Effector memory CD4-positive, alpha-beta T cell (primary cell): ENCODE data around the gene SLX1B.
"Not testable (repeated sequence)": the region's sequence is repeated elsewhere in the genome, so short reads cannot be mapped to it uniquely, and the experiment has no call there.

ENCODE experiments used
- DNase-seq, 3 donors: peaks; one replicate each; pipeline ENCODE4 v3.0.0-alpha.2; 2020
- H3K27ac ChIP-seq: 2 replicates; pipeline ENCODE4 v1.7.0; 2013; ENCODE audit warnings: mild to moderate bottlenecking, low read length, moderate library complexity; ENCODE audit not compliant: insufficient read depth, poor library complexity, severe bottlenecking
- H3K27me3 ChIP-seq: replicated peaks from 2 replicates; pipeline ENCODE4 v1.7.0; 2013; ENCODE audit warnings: mild to moderate bottlenecking, low read length; ENCODE audit not compliant: insufficient read depth, control insufficient read depth, poor library complexity, severe bottlenecking
- H3K36me3 ChIP-seq: 2 replicates; pipeline ENCODE4 v1.7.0; 2013; ENCODE audit warnings: mild to moderate bottlenecking, low read length, moderate library complexity; ENCODE audit not compliant: control insufficient read depth, insufficient read depth
- H3K4me1 ChIP-seq: 2 replicates; pipeline ENCODE4 v1.7.0; 2013; ENCODE audit warnings: low read length, mild to moderate bottlenecking; ENCODE audit not compliant: control insufficient read depth, insufficient read depth, poor library complexity, severe bottlenecking
- H3K4me3 ChIP-seq: 2 replicates; pipeline ENCODE4 v1.7.0; 2013; ENCODE audit warnings: low read length, low read depth, mild to moderate bottlenecking; ENCODE audit not compliant: insufficient read depth, poor library complexity, severe bottlenecking
- H3K9me3 ChIP-seq: 2 replicates; pipeline ENCODE4 v1.7.0; 2013; ENCODE audit warnings: mild to moderate bottlenecking, low read length, moderate library complexity; ENCODE audit not compliant: control insufficient read depth
- total RNA-seq, 3 donors: gene quantifications; one replicate each; lab custom pipeline; 2026; lab: John Stamatoyannopoulos, UW

SLX1B gene
- 0 to 0.26 (median 0) reads per million in 3 donors for total RNA-seq

- not testable (repeated sequence) for H3K27me3 ChIP-seq, H3K27ac ChIP-seq, DNase-seq, H3K4me1 ChIP-seq, H3K9me3 ChIP-seq, H3K36me3 ChIP-seq, H3K4me3 ChIP-seq
Observed at GRCh38 chr16:29454269-29454668, at the start of gene SLX1B, which contains the start of gene BOLA2. Gene SLX1B (plus strand): TSS chr16:29454533. Gene BOLA2 (minus strand): TSS chr16:29454351. CDS start chr16:29454253, 98 bp downstream.

- H3K36me3 ChIP-seq, H3K27me3 ChIP-seq, H3K4me3 ChIP-seq, H3K9me3 ChIP-seq, H3K27ac ChIP-seq, H3K4me1 ChIP-seq, DNase-seq: not testable (repeated sequence)
Observed at GRCh38 chr16:29405249-29405648, 49.1 kb upstream of the SLX1B start.

GRCh38 chr16:29423587-29423986, 30.7 kb upstream of the SLX1B start:
- not testable (repeated sequence) for H3K36me3 ChIP-seq, H3K27ac ChIP-seq, DNase-seq

GRCh38 chr16:29425390-29425789, 28.9 kb upstream of the SLX1B start:
- H3K27ac ChIP-seq, H3K27me3 ChIP-seq, H3K4me1 ChIP-seq, H3K36me3 ChIP-seq, DNase-seq, H3K9me3 ChIP-seq, H3K4me3 ChIP-seq: not testable (repeated sequence)

More at GRCh38 chr16:29423587-29423986, 30.7 kb upstream of the SLX1B start:
- not testable (repeated sequence) for H3K9me3 ChIP-seq, H3K27me3 ChIP-seq, H3K4me1 ChIP-seq, H3K4me3 ChIP-seq

- H3K27ac ChIP-seq, H3K27me3 ChIP-seq, H3K4me1 ChIP-seq, H3K4me3 ChIP-seq, H3K9me3 ChIP-seq, DNase-seq, H3K36me3 ChIP-seq: not testable (repeated sequence)
Observed at GRCh38 chr16:29453754-29454153, 579 bp upstream of the SLX1B start.

- not testable (repeated sequence) for H3K9me3 ChIP-seq, H3K4me3 ChIP-seq, H3K4me1 ChIP-seq
Observed at GRCh38 chr16:29454828-29455227, 495 bp downstream of the SLX1B start.

GRCh38 chr16:29457660-29458059, 3.3 kb downstream of the SLX1B start:
- DNase-seq, H3K9me3 ChIP-seq, H3K4me1 ChIP-seq: not testable (repeated sequence)

More at GRCh38 chr16:29454828-29455227, 495 bp downstream of the SLX1B start:
- H3K36me3 ChIP-seq, DNase-seq, H3K27me3 ChIP-seq, H3K27ac ChIP-seq: not testable (repeated sequence)

GRCh38 chr16:29459706-29460646, 5.6 kb downstream of the SLX1B start, which contains the start of gene SULT1A4:
Gene SULT1A4 (plus strand): TSS chr16:29459913. CDS start chr16:29461386, 1,473 bp downstream.
- H3K36me3 ChIP-seq, H3K9me3 ChIP-seq, H3K4me1 ChIP-seq, H3K27me3 ChIP-seq, H3K27ac ChIP-seq, DNase-seq, H3K4me3 ChIP-seq: not testable (repeated sequence)

More at GRCh38 chr16:29457660-29458059, 3.3 kb downstream of the SLX1B start:
- not testable (repeated sequence) for H3K27ac ChIP-seq, H3K27me3 ChIP-seq, H3K36me3 ChIP-seq, H3K4me3 ChIP-seq

GRCh38 chr16:29460647-29461030, 6.3 kb downstream of the SLX1B start:
- H3K4me1 ChIP-seq, H3K27me3 ChIP-seq, H3K9me3 ChIP-seq, H3K4me3 ChIP-seq, DNase-seq, H3K36me3 ChIP-seq, H3K27ac ChIP-seq: not testable (repeated sequence)
